Measurements from ENCODE around the gene SPRR1B.

SPRR1B gene

GRCh38 chr1:153070243-153070642 is 39.2 kb downstream of the SPRR1B start:
- no peaks in the 10 kb centered on the region for H3K4me1 ChIP-seq (ENCODE audit: control insufficient read depth, insufficient read depth, low read length)
- H3K9me3 ChIP-seq (ENCODE audit: control insufficient read depth, insufficient read depth, low read depth, low read length) = no peaks in the 10 kb centered on the region
- H3K27ac ChIP-seq (ENCODE audit: extremely low read depth, low read depth, low read length) = no peak overlapping the region
- ChIA-PET POLR2A (no interaction called here), CTCF (no interaction called here)
- TF ChIP-seq ZNF600 (tag by site-specific recombination; IDR thresholded peaks at IDR 0.05) = no peak
- no peak overlapping the region for H3K4me3 ChIP-seq (ENCODE audit: low read depth, low read length)
- no peaks in the 10 kb centered on the region for H3K36me3 ChIP-seq (ENCODE audit: control insufficient read depth in 2 of 2, insufficient read depth in 1 of 2, low read length in 2 of 2)

GRCh38 chr1:153071511-153071910 is 40.5 kb downstream of the SPRR1B start, which contains the start of gene SPRR2B:
TSS of gene SPRR2B (minus strand) at chr1:153071611. CDS start at chr1:153070839, 772 bp downstream.
- Histone ChIP-seq H3K27ac (ENCODE audit: extremely low read depth, low read depth, low read length) (no peak within 1 kb of the TSS), H3K36me3 (ENCODE audit: control insufficient read depth in 2 of 2, insufficient read depth in 1 of 2, low read length in 2 of 2) (no peaks in the 10 kb centered on the region), H3K4me1 (ENCODE audit: control insufficient read depth, insufficient read depth, low read length) (no peaks in the 10 kb centered on the region), H3K9me3 (ENCODE audit: control insufficient read depth, insufficient read depth, low read depth, low read length) (no peaks in the 10 kb centered on the region), H3K4me3 (ENCODE audit: low read depth, low read length) (no peak within 1 kb of the TSS)
- ChIA-PET POLR2A (no interaction called here), CTCF (no interaction called here)
- TF ChIP-seq ZNF174 (tag by site-specific recombination; IDR thresholded peaks at IDR 0.05) (no peak), ZNF692 (tag by site-specific recombination; IDR thresholded peaks at IDR 0.05) (no peak), ZNF302 (tag by site-specific recombination; IDR thresholded peaks at IDR 0.05; ENCODE audit: low read depth) (no peak), ZNF76 (tag by site-specific recombination; IDR thresholded peaks at IDR 0.05; ENCODE audit: borderline replicate concordance, low read depth) (no peak), MYNN (tag by site-specific recombination; IDR thresholded peaks at IDR 0.05; ENCODE audit: borderline replicate concordance) (no peak)

GRCh38 chr1:153072806-153073726 is 42.1 kb downstream of the SPRR1B start:
- Histone ChIP-seq H3K9me3 (ENCODE audit: control insufficient read depth, insufficient read depth, low read depth, low read length) (no peaks in the 10 kb centered on the region), H3K4me3 (ENCODE audit: low read depth, low read length) (no peak overlapping the region), H3K27ac (ENCODE audit: extremely low read depth, low read depth, low read length) (no peak overlapping the region), H3K36me3 (ENCODE audit: control insufficient read depth in 2 of 2, insufficient read depth in 1 of 2, low read length in 2 of 2) (no peaks in the 10 kb centered on the region), H3K4me1 (ENCODE audit: control insufficient read depth, insufficient read depth, low read length) (no peaks in the 10 kb centered on the region)
- ChIA-PET CTCF (no interaction called here), POLR2A (no interaction called here)
- TF ChIP-seq ZNF660 (tag by site-specific recombination; IDR thresholded peaks at IDR 0.05) (no peak), ZNF629 (tag by site-specific recombination; IDR thresholded peaks at IDR 0.05) (no peak), ZNF488 (tag by site-specific recombination; IDR thresholded peaks at IDR 0.05) (no peak), ZNF335 (tag by site-specific recombination; conservative IDR thresholded peaks at IDR 0.05) (no peak), ZNF280C (tag by site-specific recombination; IDR thresholded peaks at IDR 0.05) (no peak), ZNF596 (tag by site-specific recombination; IDR thresholded peaks at IDR 0.05) (no peak), PRDM2 (tag by site-specific recombination; IDR thresholded peaks at IDR 0.05; ENCODE audit: borderline replicate concordance) (no peak), ZSCAN16 (tag by site-specific recombination; IDR thresholded peaks at IDR 0.05) (no peak), FEZF1 (tag by site-specific recombination; IDR thresholded peaks at IDR 0.05) (no peak)

Measured in HEK293 (cell line).